Parathyroid adenoma (tissue), 2 donors: ENCODE data around the gene UBR3.

Source experiments
- H2AFZ ChIP-seq: fragments of 300-600 bp; sonication (generic); one replicate; pipeline ENCODE4 v1.7.0; 2017; ENCODE audit warnings: antibody characterized with exemption, mild to moderate bottlenecking
- H3K27ac ChIP-seq: fragments of 300-600 bp; sonication (generic); one replicate; pipeline ENCODE4 v1.7.0; 2017
- H3K27me3 ChIP-seq: fragments of 300-600 bp; sonication (generic); one replicate; pipeline ENCODE4 v1.7.0; 2017; ENCODE audit warnings: low read length; ENCODE audit not compliant: control insufficient read depth, insufficient read depth
- H3K36me3 ChIP-seq: fragments of 300-600 bp; sonication (generic); one replicate; pipeline ENCODE4 v1.7.0; 2017; ENCODE audit warnings: low read length; ENCODE audit not compliant: control insufficient read depth, insufficient read depth
- H3K4me1 ChIP-seq: fragments of 300-600 bp; sonication (generic); one replicate; pipeline ENCODE4 v1.7.0; 2017; ENCODE audit warnings: control low read depth
- H3K4me2 ChIP-seq: fragments of 300-600 bp; sonication (generic); one replicate; pipeline ENCODE4 v1.7.0; 2017; ENCODE audit warnings: low read length
- H3K4me3 ChIP-seq: fragments of 300-600 bp; sonication (generic); one replicate; pipeline ENCODE4 v1.7.0; 2017; ENCODE audit warnings: low read depth, low read length
- H3K79me2 ChIP-seq: fragments of 300-600 bp; sonication (generic); one replicate; pipeline ENCODE4 v1.7.0; 2017; ENCODE audit warnings: control low read depth
- H3K9ac ChIP-seq: fragments of 300-600 bp; sonication (generic); one replicate; pipeline ENCODE4 v1.7.0; 2017; ENCODE audit warnings: mild to moderate bottlenecking
- H3K9me3 ChIP-seq: fragments of 300-600 bp; sonication (generic); one replicate; pipeline ENCODE4 v1.7.0; 2017; ENCODE audit warnings: low read length; ENCODE audit not compliant: control insufficient read depth
- CTCF ChIP-seq: fragments of 300-600 bp; sonication (generic); IDR thresholded peaks from one replicate; pipeline ENCODE4 v1.7.0; 2017; ENCODE audit warnings: antibody characterized with exemption, mild to moderate bottlenecking
- donor health status: primary hyperparathyroidism.

Gene UBR3

GRCh38 chr2:170044751-170045478, 217.7 kb downstream of the UBR3 start:
- no peak overlapping the region for H2AFZ ChIP-seq
- no peak overlapping the region for H3K4me2 ChIP-seq
- TF ChIP-seq CTCF, result no peak
- H3K9me3 ChIP-seq, result no peaks in the 10 kb centered on the region
- H3K79me2 ChIP-seq, result peaks cover 2% of the 10 kb centered on the region
- no peaks in the 10 kb centered on the region for H3K36me3 ChIP-seq
- H3K9ac ChIP-seq, result no peak overlapping the region
- H3K4me1 ChIP-seq, result no peaks in the 10 kb centered on the region
- no peak overlapping the region for H3K27ac ChIP-seq
- H3K4me3 ChIP-seq, result no peak overlapping the region
- no peaks in the 10 kb centered on the region for H3K27me3 ChIP-seq

- Histone ChIP-seq H3K79me2 (peaks cover 2% of the 10 kb centered on the region), H3K36me3 (no peaks in the 10 kb centered on the region), H2AFZ (no peak overlapping the region), H3K27ac (no peak overlapping the region), H3K9me3 (no peaks in the 10 kb centered on the region), H3K9ac (no peak overlapping the region), H3K4me2 (no peak overlapping the region), H3K4me3 (no peak overlapping the region), H3K4me1 (no peaks in the 10 kb centered on the region), H3K27me3 (no peaks in the 10 kb centered on the region)
- TF ChIP-seq CTCF, result no peak
Observed at GRCh38 chr2:170047331-170048065, 220.2 kb downstream of the UBR3 start.

GRCh38 chr2:170052151-170052550, 224.9 kb downstream of the UBR3 start:
- Histone ChIP-seq H3K4me1 (no peaks in the 10 kb centered on the region), H2AFZ (no peak overlapping the region), H3K4me3 (no peak overlapping the region), H3K79me2 (peaks cover 2% of the 10 kb centered on the region), H3K9ac (no peak overlapping the region), H3K27me3 (no peaks in the 10 kb centered on the region), H3K27ac (no peak overlapping the region), H3K36me3 (no peaks in the 10 kb centered on the region), H3K4me2 (no peak overlapping the region), H3K9me3 (no peaks in the 10 kb centered on the region)
- no peak for TF ChIP-seq CTCF

- H3K27me3 ChIP-seq, result no peaks in the 10 kb centered on the region
- no peaks in the 10 kb centered on the region for H3K4me1 ChIP-seq
- no peak overlapping the region for H2AFZ ChIP-seq
- no peaks in the 10 kb centered on the region for H3K9me3 ChIP-seq
- H3K36me3 ChIP-seq, result no peaks in the 10 kb centered on the region
- no peaks in the 10 kb centered on the region for H3K79me2 ChIP-seq
- H3K4me3 ChIP-seq, result no peak overlapping the region
- H3K4me2 ChIP-seq, result no peak overlapping the region
- H3K27ac ChIP-seq, result no peak overlapping the region
- no peak overlapping the region for H3K9ac ChIP-seq
- no peak for TF ChIP-seq CTCF
Observed at GRCh38 chr2:170054997-170055396, 227.7 kb downstream of the UBR3 start.
